Activated CD8-positive, alpha-beta memory T cell treated with anti-CD3 and anti-CD28 coated beads for 24 hours (primary cell): ENCODE measurements around the gene TUT4.

Experiments
- DNase-seq: peaks from one replicate; pipeline ENCODE4 v3.0.0-alpha.2; 2020

TUT4 gene

DNA sequence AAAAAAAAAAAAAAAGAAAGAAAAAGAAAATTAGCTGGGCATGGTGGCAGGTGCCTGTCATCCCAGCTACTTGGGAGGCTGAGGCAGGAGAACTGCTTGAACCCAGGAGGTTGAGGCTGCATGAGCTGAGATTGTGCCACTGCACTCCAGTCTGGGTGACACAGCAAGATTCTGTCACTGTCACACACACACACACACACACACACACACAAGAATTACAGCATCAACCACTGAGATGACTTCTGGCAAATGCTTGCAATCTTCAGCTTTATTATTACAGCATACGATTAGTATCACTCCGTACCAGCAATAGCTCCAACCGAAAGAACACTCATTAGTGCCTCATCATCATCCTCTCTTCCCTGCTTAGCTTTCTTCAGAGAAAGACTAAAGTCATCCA lies 153.3 kb downstream of the TUT4 start:
- DNase-seq = no peak

DNA sequence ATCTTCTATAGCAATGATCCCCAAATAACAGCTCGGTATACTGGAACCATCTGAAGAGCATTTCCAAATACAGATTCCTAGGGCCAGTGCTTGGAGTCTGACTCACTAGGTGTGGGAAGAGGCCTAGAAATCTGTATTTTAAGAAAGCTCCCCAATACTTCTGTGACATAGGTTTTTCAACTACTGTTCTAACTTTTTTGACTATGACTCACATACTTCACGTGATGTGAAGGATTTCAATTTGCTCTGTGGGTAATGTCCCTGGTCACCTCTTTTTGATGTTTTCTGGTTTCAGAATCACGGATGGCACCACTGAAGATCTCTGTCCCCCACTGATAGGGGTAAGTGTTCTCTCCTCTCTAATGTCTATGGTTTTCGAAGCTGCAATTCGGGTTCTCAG lies 159.7 kb downstream of the TUT4 start:
- DNase-seq = no peak

DNA sequence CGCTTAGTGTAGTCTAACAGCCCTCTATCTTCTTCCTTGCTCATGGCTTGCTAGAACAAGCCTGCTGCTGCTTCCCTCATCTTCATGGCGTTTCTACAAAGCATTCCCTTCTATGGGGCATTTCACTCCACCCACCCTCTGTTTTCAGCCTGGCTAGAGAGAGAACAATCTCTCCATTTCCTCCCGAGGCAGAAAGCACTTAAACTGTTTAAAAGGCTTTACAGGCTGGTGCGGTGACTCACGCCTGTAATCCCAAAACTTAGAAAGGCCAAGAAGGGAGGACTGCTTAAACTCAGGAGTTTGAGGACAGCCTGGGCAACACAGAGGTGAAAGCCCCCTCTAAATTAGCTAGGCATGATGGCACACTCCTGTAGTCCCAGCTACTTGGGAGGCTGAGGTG lies 166.4 kb downstream of the TUT4 start:
- no peak for DNase-seq

- DNase-seq = no peak
Measured at GRCh38 chr1:52385376-52385775, 167.5 kb downstream of the TUT4 start.
